NCI-H1105 treated with DMSO at 0.1 percent for 48 hours (cell line): ENCODE measurements around the gene BRINP3.

Experiments used
- DNase-seq: peaks from one replicate; lab custom pipeline; 2025; lab: John Stamatoyannopoulos, UW

BRINP3 gene

GRCh38 chr1:190104961-190105360 lies 372.7 kb downstream of the BRINP3 start:
- no peak for DNase-seq

GRCh38 chr1:190102757-190103326 lies 374.8 kb downstream of the BRINP3 start:
- DNase-seq: no peak

- DNase-seq: no peak
Measured at GRCh38 chr1:190101756-190102155, 375.9 kb downstream of the BRINP3 start.

GRCh38 chr1:190098756-190099155 lies 378.9 kb downstream of the BRINP3 start:
- DNase-seq: no peak

- DNase-seq: no peak
Measured at GRCh38 chr1:190098107-190098506, 379.6 kb downstream of the BRINP3 start.

- no peak for DNase-seq
Measured at GRCh38 chr1:190095596-190095995, 382.1 kb downstream of the BRINP3 start.

GRCh38 chr1:190084552-190084951 lies 393.1 kb downstream of the BRINP3 start:
- no peak for DNase-seq

GRCh38 chr1:190068304-190068703 lies 409.4 kb downstream of the BRINP3 start:
- no peak for DNase-seq

GRCh38 chr1:190067592-190067991 lies 410.1 kb downstream of the BRINP3 start:
- DNase-seq: no peak

- no peak for DNase-seq
Measured at GRCh38 chr1:190066011-190066410, 411.7 kb downstream of the BRINP3 start.

GRCh38 chr1:190049314-190049713 lies 428.4 kb downstream of the BRINP3 start:
- no peak for DNase-seq
